Smooth muscle cell (in vitro differentiated cells): ENCODE measurements around the gene OR10J5. TPM values are rescaled to one million over a fixed set of nuclear protein-coding genes. Genes with fewer than 3 reads are reported as not detected.
"Not testable (repeated sequence)": the region's sequence is repeated elsewhere in the genome, so short reads cannot be mapped to it uniquely, and the experiment has no call there.

Experiments used
- DNase-seq: peaks from one replicate; lab custom pipeline; 2025; ENCODE audit not compliant: unreplicated experiment; lab: John Stamatoyannopoulos, UW
- H2AFZ ChIP-seq: fragments of 200-600 bp; sonication (generic); 2 replicates; pipeline ENCODE4 v1.6.0; 2016; ENCODE audit warnings: antibody characterized with exemption, low read depth, mild to moderate bottlenecking
- H3F3A ChIP-seq: fragments of 200-600 bp; sonication (generic); 2 replicates; pipeline ENCODE4 v1.6.0; 2017; ENCODE audit warnings: antibody characterized with exemption, low read depth
- H3K27ac ChIP-seq: fragments of 200-600 bp; sonication (generic); 2 replicates; pipeline ENCODE4 v1.5.1; 2016; ENCODE audit warnings: low read depth, mild to moderate bottlenecking
- H3K27me3 ChIP-seq: fragments of 200-600 bp; sonication (generic); 2 replicates; pipeline ENCODE4 v1.6.1; 2016; ENCODE audit warnings: low read depth, mild to moderate bottlenecking
- H3K36me3 ChIP-seq: fragments of 200-600 bp; sonication (generic); 2 replicates; pipeline ENCODE4 v1.5.1; 2016; ENCODE audit warnings: low read depth
- H3K4me1 ChIP-seq: fragments of 200-600 bp; sonication (generic); 2 replicates; pipeline ENCODE4 v1.5.1; 2016; ENCODE audit warnings: low read depth
- H3K4me2 ChIP-seq: fragments of 200-600 bp; sonication (generic); 2 replicates; pipeline ENCODE4 v1.6.0; 2016; ENCODE audit warnings: mild to moderate bottlenecking
- H3K4me3 ChIP-seq: fragments of 200-600 bp; sonication (generic); 2 replicates; pipeline ENCODE4 v1.5.1; 2016; ENCODE audit warnings: mild to moderate bottlenecking
- H3K79me2 ChIP-seq: fragments of 200-600 bp; sonication (generic); 2 replicates; pipeline ENCODE4 v1.6.0; 2016; ENCODE audit warnings: low read depth, mild to moderate bottlenecking
- H3K9ac ChIP-seq: fragments of 200-600 bp; sonication (generic); 2 replicates; pipeline ENCODE4 v1.6.0; 2016; ENCODE audit warnings: low read depth
- H3K9me3 ChIP-seq: fragments of 200-600 bp; sonication (generic); replicated peaks from 2 replicates; pipeline ENCODE4 v1.5.1; 2016; ENCODE audit warnings: low read depth
- H4K20me1 ChIP-seq: fragments of 200-600 bp; sonication (generic); 2 replicates; pipeline ENCODE4 v1.6.0; 2016; ENCODE audit warnings: low read depth
- CTCF ChIP-seq: fragments of 200-600 bp; sonication (generic); IDR thresholded peaks from 2 replicates; pipeline ENCODE4 v1.5.1; 2017; ENCODE audit warnings: borderline replicate concordance, mild to moderate bottlenecking, antibody characterized with exemption; ENCODE audit not compliant: insufficient read depth, poor library complexity, severe bottlenecking
- WGBS: methylation state at CpG from one replicate; pipeline ENCODE4 v1.1.7; 2016; ENCODE audit warnings: low lambda C conversion rate; 5-methylcytosine and 5-hydroxymethylcytosine counted together
- polyA plus RNA-seq: library from polyadenylated mRNA; unstranded; fragments of >200 nt; fragmentation: Nextera tagmentation; extraction: Ambion mirVana; gene quantifications from 2 replicates; pipeline ENCODE4 v1.2.1, GENCODE V29; 2016
- total RNA-seq: library from RNA; depleted of rRNA; stranded (reverse); fragments of >200 nt; gene quantifications from 2 replicates; pipeline ENCODE4 v1.2.3, GENCODE V29; 2014

The OR10J5 gene
- total and polyA plus RNA-seq, 2 experiments from 2014 or later: not detected

- Histone ChIP-seq H3K9me3 (peaks cover 10% of the 10 kb centered on the region), H3K4me1 (no peaks in the 10 kb centered on the region), H3K27me3 (no peaks in the 10 kb centered on the region), H3K36me3 (no peaks in the 10 kb centered on the region), H4K20me1 (no peaks in the 10 kb centered on the region), H3K4me3 (no peak overlapping the region), H3K4me2 (no peak overlapping the region), H3K27ac (no peak overlapping the region), H3K9ac (no peak overlapping the region), H2AFZ (no peak overlapping the region), H3F3A (no peaks in the 10 kb centered on the region), H3K79me2 (no peaks in the 10 kb centered on the region)
- DNase-seq: no peak
- no peak for TF ChIP-seq CTCF
Observed at GRCh38 chr1:159532922-159533321, 2.9 kb downstream of the OR10J5 start.

- H3K27me3 ChIP-seq, H3K9ac ChIP-seq, H3F3A ChIP-seq, H4K20me1 ChIP-seq, H3K36me3 ChIP-seq, H3K4me3 ChIP-seq, H3K4me1 ChIP-seq, DNase-seq, H2AFZ ChIP-seq, H3K79me2 ChIP-seq, H3K4me2 ChIP-seq, H3K27ac ChIP-seq: not testable (repeated sequence)
- 61% methylated on average over 2 of the region's 2 CpGs for WGBS
- H3K9me3 ChIP-seq: peaks cover 18% of the 10 kb centered on the region
Observed at GRCh38 chr1:159524792-159525191, 11.0 kb downstream of the OR10J5 start.

- no peak for DNase-seq
- Histone ChIP-seq H2AFZ (no peak overlapping the region), H3K4me2 (no peak overlapping the region), H3K27ac (no peak overlapping the region), H3K9ac (no peak overlapping the region), H3K4me1 (no peaks in the 10 kb centered on the region), H3K79me2 (no peaks in the 10 kb centered on the region), H3K36me3 (no peaks in the 10 kb centered on the region), H3K9me3 (peaks cover 8% of the 10 kb centered on the region), H3K27me3 (no peaks in the 10 kb centered on the region), H3F3A (no peaks in the 10 kb centered on the region), H3K4me3 (no peak overlapping the region), H4K20me1 (no peaks in the 10 kb centered on the region)
- no peak for TF ChIP-seq CTCF
- 15% methylated on average over 1 of the region's 2 CpGs for WGBS
Observed at GRCh38 chr1:159510229-159510541, 25.6 kb downstream of the OR10J5 start.

GRCh38 chr1:159509440-159510228 is 26.2 kb downstream of the OR10J5 start:
- H3K27ac ChIP-seq: no peak overlapping the region
- H3K4me1 ChIP-seq: no peaks in the 10 kb centered on the region
- no peaks in the 10 kb centered on the region for H3K36me3 ChIP-seq
- DNase-seq: no peak
- no peaks in the 10 kb centered on the region for H3K27me3 ChIP-seq
- H3K4me3 ChIP-seq: no peak overlapping the region
- no peak overlapping the region for H3K9ac ChIP-seq
- H3F3A ChIP-seq: no peaks in the 10 kb centered on the region
- H4K20me1 ChIP-seq: no peaks in the 10 kb centered on the region
- no peak for TF ChIP-seq CTCF
- peaks cover 8% of the 10 kb centered on the region for H3K9me3 ChIP-seq
- no peak overlapping the region for H3K4me2 ChIP-seq
- no peak overlapping the region for H2AFZ ChIP-seq
- no peaks in the 10 kb centered on the region for H3K79me2 ChIP-seq
